ENCODE data around the gene RALY.

DNA sequence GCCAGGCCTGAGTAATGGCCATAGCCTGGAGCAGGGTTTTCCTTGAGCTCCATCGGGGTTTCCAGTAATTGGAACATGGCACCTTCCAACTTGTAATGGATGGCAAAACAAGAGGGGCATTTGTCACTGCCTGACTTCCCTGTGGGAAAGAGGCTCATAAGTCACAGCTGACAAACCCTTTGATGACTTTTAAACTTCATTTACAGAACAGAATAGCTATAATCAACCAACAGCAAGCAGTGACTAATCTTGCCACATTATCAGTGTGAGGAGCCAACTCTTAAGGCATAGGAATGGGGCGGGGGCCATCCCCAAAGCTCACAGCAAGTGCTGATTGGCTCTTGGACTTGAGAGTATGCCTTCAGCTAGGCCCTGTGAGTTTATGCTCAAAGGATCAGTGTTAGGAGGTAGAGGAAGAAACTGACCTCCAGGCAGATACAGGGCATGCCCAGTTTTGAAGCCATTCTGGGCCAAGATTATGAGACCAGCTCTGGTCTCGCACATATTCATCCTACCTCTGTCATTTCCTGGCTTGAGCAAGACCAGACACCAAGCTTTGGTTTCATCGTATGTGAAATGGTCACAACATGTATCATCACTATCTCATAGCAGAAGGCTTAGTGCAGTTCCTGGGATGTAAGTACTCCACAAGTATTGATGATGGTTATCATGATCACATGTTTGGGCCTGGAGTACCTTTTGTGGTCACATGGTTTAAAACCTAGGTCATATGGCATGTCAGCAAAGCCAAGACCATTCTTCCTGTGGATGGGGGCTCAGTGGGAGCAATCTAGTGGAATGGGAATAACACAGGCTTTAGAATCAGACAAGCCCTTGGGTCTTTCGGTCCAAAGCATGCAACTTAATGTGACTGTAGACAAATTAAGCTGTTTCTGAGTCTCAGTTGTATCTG is 69.1 kb downstream of the RALY start:
- TF ChIP-seq POLR2A (IDR thresholded peaks at IDR 0.05) = no peak
- TF ChIP-seq, protein P1, sequence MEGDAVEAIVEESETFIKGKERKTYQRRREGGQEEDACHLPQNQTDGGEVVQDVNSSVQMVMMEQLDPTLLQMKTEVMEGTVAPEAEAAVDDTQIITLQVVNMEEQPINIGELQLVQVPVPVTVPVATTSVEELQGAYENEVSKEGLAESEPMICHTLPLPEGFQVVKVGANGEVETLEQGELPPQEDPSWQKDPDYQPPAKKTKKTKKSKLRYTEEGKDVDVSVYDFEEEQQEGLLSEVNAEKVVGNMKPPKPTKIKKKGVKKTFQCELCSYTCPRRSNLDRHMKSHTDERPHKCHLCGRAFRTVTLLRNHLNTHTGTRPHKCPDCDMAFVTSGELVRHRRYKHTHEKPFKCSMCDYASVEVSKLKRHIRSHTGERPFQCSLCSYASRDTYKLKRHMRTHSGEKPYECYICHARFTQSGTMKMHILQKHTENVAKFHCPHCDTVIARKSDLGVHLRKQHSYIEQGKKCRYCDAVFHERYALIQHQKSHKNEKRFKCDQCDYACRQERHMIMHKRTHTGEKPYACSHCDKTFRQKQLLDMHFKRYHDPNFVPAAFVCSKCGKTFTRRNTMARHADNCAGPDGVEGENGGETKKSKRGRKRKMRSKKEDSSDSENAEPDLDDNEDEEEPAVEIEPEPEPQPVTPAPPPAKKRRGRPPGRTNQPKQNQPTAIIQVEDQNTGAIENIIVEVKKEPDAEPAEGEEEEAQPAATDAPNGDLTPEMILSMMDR (IDR thresholded peaks at IDR 0.05) = no peak

Measured in heart left ventricle (tissue), 13 donors.